SH-SY5Y (cell line): ENCODE results near the gene KCNQ5.

Experiments used
- GATA2 ChIP-seq: IDR thresholded peaks from 2 replicates; pipeline ENCODE4 v1.6.1; 2011; ENCODE audit warnings: mild to moderate bottlenecking, low read depth, low read length
- GATA3 ChIP-seq: IDR thresholded peaks from 2 replicates; pipeline ENCODE4 v1.6.1; 2011; ENCODE audit warnings: low read depth, mild to moderate bottlenecking, low read length, moderate library complexity

The KCNQ5 gene

GRCh38 chr6:72689107-72689954 lies 67.5 kb downstream of the KCNQ5 start:
- TF ChIP-seq GATA2 (no peak), GATA3 (no peak)

- no peak for TF ChIP-seq GATA2
- TF ChIP-seq GATA3 = no peak
Measured at GRCh38 chr6:72691249-72691648, 69.4 kb downstream of the KCNQ5 start.

- TF ChIP-seq GATA3 (no peak), GATA2 (no peak)
Measured at GRCh38 chr6:72696055-72696454, 74.2 kb downstream of the KCNQ5 start.

GRCh38 chr6:72699159-72699558 lies 77.3 kb downstream of the KCNQ5 start:
- TF ChIP-seq GATA2 = no peak
- no peak for TF ChIP-seq GATA3

- TF ChIP-seq GATA3 = no peak
- no peak for TF ChIP-seq GATA2
Measured at GRCh38 chr6:72702421-72702820, 80.6 kb downstream of the KCNQ5 start.

- TF ChIP-seq GATA3 (no peak), GATA2 (no peak)
Measured at GRCh38 chr6:72703093-72703492, 81.2 kb downstream of the KCNQ5 start.

- TF ChIP-seq GATA2 (no peak), GATA3 (no peak)
Measured at GRCh38 chr6:72704979-72705378, 83.1 kb downstream of the KCNQ5 start.

GRCh38 chr6:72709431-72709830 lies 87.6 kb downstream of the KCNQ5 start:
- TF ChIP-seq GATA3 (no peak), GATA2 (no peak)

- no peak for TF ChIP-seq GATA2
- no peak for TF ChIP-seq GATA3
Measured at GRCh38 chr6:72711731-72712130, 89.9 kb downstream of the KCNQ5 start.

GRCh38 chr6:72712910-72713309 lies 91.0 kb downstream of the KCNQ5 start:
- TF ChIP-seq GATA3 = no peak
- TF ChIP-seq GATA2 = no peak

- TF ChIP-seq GATA3 (no peak), GATA2 (no peak)
Measured at GRCh38 chr6:72715119-72715518, 93.3 kb downstream of the KCNQ5 start.

- TF ChIP-seq GATA3 = no peak
- TF ChIP-seq GATA2 = no peak
Measured at GRCh38 chr6:72716916-72717315, 95.1 kb downstream of the KCNQ5 start.

GRCh38 chr6:72720464-72720863 lies 98.6 kb downstream of the KCNQ5 start:
- TF ChIP-seq GATA3 = no peak
- no peak for TF ChIP-seq GATA2

GRCh38 chr6:72721346-72721745 lies 99.5 kb downstream of the KCNQ5 start:
- TF ChIP-seq GATA2 = no peak
- no peak for TF ChIP-seq GATA3

GRCh38 chr6:72724545-72724944 lies 102.7 kb downstream of the KCNQ5 start:
- TF ChIP-seq GATA2 (no peak), GATA3 (no peak)

- no peak for TF ChIP-seq GATA2
- no peak for TF ChIP-seq GATA3
Measured at GRCh38 chr6:72728706-72729343, 107.0 kb downstream of the KCNQ5 start.
